ENCODE measurements around the gene WNK1.
"Not testable (repeated sequence)": the region's sequence is repeated elsewhere in the genome, so short reads cannot be mapped to it uniquely, and the experiment has no call there.

WNK1 gene

GRCh38 chr12:913919-914698, 161.7 kb downstream of the WNK1 start:
- no peak for DNase-seq

DNA sequence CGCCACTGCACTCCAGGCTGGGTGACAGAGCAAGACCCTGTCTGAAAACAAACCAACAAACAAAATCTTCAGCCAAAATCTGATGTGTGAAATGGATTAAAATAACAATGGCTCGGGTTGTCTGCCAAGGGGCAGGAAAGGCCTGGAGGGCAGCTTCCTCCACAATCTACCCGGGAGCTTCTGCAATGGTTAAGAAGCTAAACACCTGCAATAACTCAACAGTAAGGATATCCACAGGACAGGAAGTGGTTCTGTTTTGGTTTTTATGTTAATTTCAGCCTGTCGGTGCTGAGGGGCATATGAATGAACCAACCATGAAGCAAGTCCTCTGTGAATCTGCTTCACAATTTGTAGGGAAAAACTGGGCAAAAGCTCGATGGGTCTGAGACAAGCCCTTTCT, 162.7 kb downstream of the WNK1 start:
- DNase-seq, result no peak

DNA sequence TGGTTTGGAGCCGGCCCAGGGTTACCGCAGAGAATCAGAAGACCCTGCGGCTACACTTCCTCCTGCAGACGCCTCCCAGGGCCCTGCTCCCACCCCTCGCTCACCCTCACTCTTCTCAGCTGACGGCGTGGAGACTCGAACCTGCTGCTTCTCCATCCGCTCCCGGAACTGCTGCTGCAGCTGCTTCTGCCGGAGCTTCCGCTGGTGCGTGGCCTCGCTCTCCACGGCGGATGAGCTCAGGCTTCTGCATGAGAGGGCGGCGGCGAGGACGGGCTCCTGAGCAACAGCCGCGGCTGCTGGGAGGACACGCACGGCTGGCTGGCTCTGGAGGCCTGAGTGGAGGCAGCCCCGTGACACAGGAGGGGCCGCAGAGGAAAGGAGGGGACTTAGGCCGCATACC, 163.9 kb downstream of the WNK1 start:
- no peak for DNase-seq

GRCh38 chr12:916712-917445, 164.5 kb downstream of the WNK1 start:
- DNase-seq, result no peak

GRCh38 chr12:920676-921075, 168.3 kb downstream of the WNK1 start:
- DNase-seq, result no peak

GRCh38 chr12:922285-922684, 169.9 kb downstream of the WNK1 start:
- no peak for DNase-seq

GRCh38 chr12:926641-927040, 174.3 kb downstream of the WNK1 start:
- no peak for DNase-seq

DNA sequence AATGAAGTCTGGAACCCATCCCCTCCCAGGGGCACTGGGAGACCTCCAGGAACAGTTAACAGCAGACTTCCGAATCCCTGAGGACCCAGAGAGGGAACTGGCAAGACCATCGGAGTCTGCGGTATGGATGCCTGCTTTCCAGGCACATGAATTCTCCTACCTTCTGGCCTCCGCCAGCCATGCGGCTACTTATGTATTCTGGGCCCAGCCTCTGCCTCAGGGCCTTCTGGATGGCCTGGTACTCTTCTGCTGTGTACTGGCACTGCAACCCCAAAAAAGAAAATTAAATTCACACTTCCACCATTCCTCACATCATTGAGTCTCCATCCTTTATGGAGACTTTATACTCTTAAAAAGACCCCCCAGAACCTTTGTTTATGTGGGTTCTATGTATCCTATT, 178.7 kb downstream of the WNK1 start:
- no peak for DNase-seq

GRCh38 chr12:931591-931990, 179.2 kb downstream of the WNK1 start:
- DNase-seq, result no peak

- not testable (repeated sequence) for DNase-seq
These were observed 183.5 kb downstream of the WNK1 start for GRCh38 chr12:935891-936290.

DNA sequence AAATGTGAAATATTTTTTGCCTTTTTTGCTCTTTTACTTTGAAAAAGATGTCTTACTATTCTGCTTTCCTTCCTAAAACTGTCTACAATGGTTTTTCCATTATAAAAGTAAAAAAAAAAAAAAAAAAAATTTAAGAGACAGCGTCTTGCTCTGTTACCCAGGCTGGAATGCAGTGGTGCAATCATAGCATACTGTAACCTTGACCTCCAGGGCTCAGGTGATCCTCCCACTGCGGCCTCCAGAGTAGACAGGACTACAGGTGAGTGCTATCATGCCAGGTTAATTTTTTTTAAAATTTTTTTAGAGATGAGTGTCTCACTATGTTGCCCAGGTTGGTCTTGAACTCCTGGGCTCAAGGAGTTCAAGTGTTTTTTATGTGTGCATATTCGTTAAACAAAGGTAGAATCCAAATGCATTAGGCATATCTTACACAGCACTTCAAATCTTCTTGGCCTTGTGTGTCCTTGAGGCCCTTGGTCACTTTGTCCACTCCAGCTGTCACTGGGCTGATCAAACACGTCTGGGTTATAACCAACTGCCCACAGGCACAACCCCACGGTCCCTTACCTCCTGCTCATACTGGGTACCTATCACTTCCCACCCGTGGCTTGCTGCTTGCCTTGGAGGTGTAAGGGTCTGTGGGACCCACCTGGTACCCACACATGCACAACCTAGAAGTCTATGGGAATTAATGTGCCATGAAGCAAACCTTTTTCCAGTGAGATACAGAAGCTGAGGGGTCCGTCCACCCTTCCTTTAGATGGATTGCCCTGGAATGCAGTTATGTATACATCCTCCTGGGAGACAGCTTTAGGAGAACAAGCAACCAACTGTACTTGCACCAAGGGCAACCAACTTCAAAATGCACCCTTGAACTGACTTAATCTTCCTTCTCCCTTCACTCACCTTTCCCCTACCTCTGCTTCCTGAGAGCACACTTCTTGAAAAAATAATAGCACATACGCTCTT, 184.3 kb downstream of the WNK1 start:
- no peak for DNase-seq

GRCh38 chr12:938810-939209, 186.4 kb downstream of the WNK1 start:
- DNase-seq, result no peak

DNA sequence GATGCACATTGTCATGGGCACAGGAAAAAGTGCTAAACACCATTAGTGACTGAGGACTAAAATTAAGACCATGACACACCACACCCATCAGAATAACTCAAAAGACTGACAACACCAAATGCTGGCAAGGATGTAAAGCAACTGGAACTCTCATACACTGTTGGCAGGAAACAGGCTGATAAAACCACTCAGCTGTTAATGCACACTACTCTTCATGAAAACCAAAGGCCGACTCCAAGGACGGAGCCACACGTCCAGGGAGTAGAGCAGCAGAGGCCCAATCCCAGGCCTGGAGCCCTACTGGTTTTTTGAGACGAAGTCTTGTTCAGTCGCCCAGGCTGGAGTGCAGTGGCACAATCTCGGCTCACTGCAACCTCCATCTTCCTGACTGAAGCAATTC, 190.7 kb downstream of the WNK1 start:
- DNase-seq, result no peak

DNA sequence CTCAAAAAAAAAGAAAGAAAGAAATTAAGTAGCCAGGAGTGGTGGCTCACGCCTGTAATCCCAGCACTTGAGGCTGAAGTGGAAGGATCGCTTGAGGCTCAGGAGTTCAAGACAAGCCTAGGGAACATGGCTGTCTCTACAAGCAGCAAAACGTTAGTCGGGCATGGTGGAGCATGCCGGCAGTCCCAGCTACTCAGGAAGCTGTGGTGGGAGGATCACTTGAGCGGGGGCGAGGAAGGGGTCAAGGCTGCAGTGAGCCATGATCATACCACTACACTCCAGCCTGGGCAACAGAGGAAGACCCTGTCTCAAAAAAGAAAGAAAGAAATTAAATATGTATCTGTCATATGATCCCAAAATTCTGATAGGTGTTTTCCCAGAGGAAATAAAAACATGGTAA, 191.8 kb downstream of the WNK1 start:
- DNase-seq, result no peak

DNA sequence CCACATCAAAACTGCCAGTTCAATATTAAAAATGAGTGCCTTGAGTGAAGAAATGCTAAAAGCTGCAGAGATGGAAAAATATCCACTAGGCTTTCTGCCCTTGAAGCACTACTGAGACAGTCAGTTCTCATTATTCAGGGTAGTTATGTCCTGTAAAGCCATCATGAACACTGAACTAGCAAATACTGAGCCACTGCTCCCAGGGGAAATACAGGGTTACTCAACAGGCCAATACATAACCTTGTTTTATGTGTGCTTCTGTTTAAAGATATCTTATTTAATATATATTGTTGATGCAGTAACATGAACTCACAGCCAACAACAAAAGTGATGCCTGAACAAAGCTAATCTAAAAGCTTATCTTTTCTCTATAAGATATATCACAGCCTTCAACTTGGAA, 193.8 kb downstream of the WNK1 start:
- DNase-seq, result no peak

DNA sequence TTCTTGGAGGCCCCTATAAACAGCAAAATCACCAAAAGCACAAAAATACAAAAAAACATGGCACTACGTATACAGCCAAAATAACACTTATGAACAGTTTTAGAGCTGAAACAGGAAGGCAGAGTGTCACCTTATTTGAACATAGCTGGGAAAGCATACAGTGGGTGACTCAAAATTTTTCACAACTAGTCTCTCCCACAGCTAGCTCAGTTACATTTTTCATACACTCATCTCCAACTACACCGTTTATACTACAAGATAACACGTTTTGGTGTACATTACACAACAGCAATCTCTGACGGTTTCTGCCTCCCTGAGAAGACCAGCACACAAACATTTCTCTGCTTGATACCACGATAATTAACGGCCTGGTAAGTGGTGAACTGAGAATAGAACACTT, 194.3 kb downstream of the WNK1 start:
- DNase-seq, result no peak

DNA sequence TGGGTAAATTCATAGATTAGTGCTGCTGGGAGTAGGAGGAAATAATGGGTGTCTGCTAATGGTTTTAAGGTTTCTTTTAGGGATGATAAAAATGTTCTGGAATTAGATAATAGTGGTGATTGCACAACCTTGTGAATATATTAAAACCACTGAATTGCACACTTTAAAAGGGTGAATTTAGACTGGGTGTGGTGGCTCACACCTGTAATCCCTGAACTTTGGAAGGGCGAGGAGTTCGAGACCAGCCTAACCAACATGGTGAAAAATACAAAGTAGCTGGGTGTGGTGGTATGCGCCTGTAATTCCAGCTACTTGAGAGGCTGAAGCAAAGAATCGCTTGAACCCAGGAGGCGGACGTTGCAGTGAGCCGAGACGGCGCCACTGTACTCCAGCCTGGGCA, 195.9 kb downstream of the WNK1 start:
- peak in 1 of 3 experiments; percentile 49 for DNase-seq

- peak; percentile 96 to 100 (median 98) for DNase-seq
These were observed 197.2 kb downstream of the WNK1 start, which contains the start of gene RAD52 for GRCh38 chr12:949453-950191. RAD52 (minus strand) TSS chr12:949694; CDS start chr12:933058, 16,636 bp downstream.

GRCh38 chr12:951176-951575, 198.8 kb downstream of the WNK1 start:
- DNase-seq, result peak in 2 of 3 experiments; percentile 8 to 25

GRCh38 chr12:953776-954175, 201.4 kb downstream of the WNK1 start:
- DNase-seq, result peak in 2 of 3 experiments; percentile 65 to 81

- DNase-seq, result peak in 2 of 3 experiments; percentile 40 to 88
These were observed 202.4 kb downstream of the WNK1 start for GRCh38 chr12:954741-955140.

DNA sequence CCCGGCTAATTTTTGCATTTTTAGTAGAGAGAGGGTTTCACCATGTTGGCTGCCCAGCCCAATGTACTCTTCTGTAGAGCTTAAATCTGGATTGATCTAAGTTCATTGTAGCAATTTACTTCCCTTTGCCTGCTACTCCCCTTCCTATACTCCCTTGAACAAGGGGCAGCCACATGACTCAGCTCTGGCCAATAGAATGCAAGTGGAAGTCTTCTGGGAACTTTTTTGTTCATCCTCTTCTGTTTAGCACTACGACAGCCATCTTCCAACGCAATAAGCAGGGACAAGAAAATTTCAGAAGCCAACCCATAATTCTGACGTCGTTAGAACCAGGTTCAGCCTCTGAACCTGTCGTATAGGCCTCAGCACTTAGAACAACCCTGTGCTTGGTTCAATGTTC, 203.6 kb downstream of the WNK1 start:
- DNase-seq, result no peak
